GM18858 (cell line): ENCODE measurements around the gene PPP1R9B.

Experiments used
- ATAC-seq: cut with Tn5 transposase; IDR thresholded peaks from one replicate; pipeline ENCODE4 v1.9.1; 2021; ENCODE audit not compliant: unreplicated experiment

PPP1R9B gene

GRCh38 chr17:50128441-50129352 lies 21.8 kb downstream of the PPP1R9B start:
- no peak for ATAC-seq

DNA sequence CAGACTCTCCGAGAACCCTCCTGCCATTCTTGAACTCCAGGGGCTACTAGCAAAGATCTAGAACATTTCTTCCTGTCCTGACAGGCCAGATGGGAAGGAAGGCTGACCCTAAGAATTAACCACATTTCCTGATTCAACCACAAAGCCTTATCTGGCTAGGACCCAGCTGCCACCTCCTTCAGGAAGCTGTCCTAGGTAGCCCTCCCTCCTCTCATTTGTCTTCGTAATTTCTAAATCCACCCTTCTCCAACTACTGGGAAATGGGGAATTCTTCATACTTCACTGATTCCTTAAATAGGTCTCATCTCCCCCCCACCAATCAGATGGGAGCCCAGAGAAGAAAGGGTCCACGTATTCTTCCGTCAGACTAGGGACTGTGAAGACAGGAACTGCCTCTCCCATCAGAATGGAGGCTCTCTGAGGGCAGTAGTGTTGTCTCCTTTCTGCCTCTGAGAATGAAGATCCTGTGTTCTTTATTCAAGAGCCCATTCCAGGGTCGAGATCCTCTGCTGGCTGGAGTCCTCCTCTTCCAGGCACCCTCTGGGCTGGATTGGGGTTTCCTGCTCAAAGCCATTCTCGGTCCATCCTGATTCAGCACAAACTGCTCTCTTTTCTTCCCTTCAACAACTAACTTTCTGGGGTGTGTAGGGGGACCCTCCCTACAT lies 22.6 kb downstream of the PPP1R9B start:
- no peak for ATAC-seq

- no peak for ATAC-seq
These were observed 25.0 kb downstream of the PPP1R9B start for GRCh38 chr17:50125420-50125997.

DNA sequence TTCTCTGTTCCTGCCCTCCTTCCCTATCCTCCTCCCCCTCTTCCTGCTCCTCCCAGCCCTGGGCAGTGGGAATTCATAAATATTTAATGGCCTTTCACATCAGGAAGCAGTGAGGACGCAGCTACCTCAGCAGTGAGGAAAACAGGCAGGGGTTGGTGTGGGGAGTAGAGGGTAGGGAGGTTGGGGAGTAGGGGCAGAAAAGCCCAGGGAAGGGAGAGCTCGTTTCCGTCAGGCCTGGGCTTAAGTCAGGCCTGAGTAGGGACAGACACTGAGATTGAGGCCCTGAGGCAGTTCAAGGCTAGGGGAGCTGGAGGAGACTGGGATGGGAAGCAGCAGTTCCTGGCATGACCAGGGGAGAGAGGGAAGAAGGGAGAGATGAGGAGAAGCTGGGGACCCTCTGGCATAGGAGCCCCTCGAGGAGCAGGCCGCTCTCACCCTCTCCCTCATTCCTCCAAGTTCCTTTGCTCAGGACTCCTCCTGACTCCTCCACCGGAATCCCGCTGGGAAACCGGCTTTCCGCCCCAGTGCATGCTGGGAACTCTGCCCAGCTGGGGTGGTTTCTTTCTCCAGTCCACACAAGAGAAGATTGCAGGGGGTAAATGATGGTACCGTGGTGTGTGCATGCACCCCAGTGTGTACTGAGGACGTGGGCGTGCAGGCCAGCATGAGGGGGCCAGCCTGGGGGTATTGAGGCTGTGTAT lies 26.7 kb downstream of the PPP1R9B start:
- ATAC-seq, result no peak

DNA sequence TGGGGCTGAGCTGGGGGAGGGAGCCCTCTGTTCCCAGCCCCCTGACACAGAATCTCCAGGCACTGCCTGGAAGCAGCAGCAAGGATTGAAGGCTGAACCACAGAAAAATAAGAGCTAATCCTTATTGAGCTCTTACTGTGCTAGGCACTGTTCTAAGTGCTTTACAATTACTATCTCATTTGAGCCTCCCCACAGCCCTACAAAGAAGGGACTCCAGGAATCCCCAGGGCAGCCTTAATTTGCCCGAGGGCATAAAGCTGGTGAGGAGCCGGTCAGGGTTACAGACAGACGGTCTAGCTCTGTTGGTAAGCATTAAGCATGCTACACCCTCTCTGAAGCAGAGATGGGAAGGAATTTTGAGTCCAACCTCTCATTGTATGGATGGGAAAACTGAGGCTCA lies 27.5 kb downstream of the PPP1R9B start:
- no peak for ATAC-seq

DNA sequence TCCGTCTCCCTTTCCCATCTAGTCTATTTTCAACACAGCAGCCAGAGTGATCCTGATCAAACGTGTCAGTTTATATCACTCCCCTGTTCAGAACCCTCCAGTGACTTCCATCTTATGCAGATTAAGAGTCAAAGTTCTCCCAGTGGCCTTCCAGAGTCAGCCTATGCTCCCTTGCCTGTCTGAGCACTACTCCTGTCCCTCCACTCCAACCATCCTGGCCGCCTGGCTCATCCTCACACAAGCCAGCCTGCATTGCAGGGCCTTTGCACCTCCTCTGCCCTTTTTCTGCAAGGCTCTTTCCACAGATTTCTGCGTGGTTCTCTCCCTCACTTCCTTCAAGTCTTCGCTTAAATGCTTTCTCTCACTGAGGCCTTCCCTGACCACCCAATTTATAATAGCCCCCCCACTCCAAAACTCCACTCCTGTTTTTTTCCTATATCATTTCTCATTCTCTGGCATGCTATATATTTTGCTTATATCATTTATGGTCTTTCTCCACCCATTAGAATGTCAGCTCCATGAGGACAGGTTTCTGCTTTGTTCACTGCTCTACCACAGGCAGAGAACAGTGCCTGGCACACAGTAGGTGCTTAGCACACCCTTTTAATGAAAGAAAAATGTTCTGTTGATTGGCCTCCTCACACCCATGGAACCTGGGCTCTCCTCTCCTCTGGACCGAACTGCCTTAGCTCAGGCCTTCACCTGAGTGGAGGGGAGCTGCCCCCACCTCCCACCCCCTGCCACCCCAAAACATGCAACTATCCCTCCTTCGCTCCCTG lies 29.8 kb downstream of the PPP1R9B start:
- no peak for ATAC-seq

- ATAC-seq, result no peak
These were observed 31.7 kb downstream of the PPP1R9B start for GRCh38 chr17:50118828-50119218.

DNA sequence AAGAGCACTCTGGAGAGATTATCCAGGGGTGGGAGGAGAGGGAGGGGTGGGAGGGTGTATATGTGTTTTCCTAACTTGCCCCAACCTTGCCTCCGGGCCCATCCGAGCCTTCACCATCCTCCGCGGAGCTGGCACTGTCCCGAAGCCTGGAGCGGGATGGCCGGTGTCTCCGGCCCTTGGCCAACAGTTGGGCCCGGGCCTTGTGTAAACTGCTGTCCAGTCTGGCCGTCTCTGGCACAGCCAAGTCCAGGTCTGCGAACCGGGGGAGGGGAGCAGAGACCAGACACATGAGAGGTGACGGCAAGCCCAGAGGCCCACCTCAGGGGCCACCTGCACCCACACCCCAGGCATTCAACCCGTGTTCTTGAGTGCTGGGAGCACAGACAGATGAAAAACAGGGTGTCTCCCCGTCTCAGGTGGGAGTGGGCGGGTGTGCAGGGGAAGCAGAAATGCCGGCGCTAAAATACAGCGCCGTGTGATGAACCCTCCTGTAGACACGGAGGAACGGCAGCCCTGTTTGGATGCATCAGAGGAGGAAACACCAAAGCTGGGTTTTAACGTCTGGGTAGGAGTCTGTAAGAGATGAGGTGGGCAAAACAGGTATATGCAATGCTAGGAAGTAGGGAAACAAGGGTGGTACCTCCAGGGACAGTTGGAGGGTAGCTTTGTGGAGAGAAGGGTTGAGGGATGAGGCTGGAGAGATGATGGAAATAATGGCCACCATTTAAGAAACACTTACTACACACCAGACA lies 32.2 kb downstream of the PPP1R9B start:
- ATAC-seq, result no peak

GRCh38 chr17:50117202-50118051 lies 33.0 kb downstream of the PPP1R9B start:
- ATAC-seq, result no peak

DNA sequence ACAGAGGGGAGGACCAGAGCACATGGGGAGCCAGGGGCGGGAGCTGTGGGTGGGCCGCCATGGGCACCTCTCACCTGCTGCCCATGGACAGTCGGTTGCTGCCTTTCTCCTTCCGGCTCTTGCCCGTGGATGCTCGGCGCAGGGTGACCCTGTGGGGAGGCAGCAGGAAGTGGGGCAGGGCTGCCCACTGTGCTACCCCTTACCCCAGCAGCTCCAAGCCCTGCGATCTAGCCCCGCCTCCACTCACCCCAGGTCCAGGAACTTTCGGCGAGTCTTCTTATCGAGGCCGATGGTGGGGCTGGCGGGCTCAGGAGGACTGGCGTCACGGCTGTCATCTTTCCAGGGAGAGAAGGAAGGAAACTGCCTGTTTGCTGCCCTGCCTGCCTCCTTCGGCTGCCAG lies 34.7 kb downstream of the PPP1R9B start:
- no peak for ATAC-seq

- ATAC-seq, result no peak
These were observed 35.6 kb downstream of the PPP1R9B start for GRCh38 chr17:50114849-50115357.

GRCh38 chr17:50114401-50114800 lies 36.1 kb downstream of the PPP1R9B start:
- no peak for ATAC-seq

DNA sequence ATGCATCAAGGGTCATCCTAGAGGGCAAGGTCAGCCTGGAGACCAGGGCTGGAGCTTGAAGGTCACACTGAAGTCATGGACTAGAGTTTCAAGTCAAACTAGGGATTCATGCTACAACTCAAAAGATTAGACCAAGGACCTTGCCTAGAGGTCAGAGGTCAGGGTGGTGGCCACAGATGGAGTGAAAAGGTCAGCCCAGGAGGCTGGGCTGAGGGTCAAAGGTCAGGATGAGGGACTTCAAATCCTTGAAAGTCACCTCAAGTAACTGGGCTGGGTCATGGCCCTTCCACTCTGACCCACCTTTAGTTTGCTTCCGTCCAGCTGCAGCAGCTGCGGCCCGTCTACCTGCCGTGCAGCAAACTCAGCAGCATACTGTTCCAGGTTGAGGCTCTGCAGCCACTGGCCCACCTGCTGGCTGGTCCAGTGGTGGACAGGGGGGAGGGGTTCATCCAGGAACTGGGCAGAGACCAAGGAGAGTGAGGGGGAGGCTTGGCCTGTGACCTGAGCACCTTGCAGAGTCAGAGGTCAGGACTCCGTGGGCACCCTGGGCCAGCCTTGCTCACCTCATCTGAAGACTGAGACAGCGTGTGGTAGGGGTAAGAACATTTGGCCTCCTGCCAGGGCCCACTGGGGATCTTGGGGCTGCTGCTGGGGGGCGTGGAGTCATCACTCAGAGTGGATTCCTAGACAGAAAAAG lies 36.7 kb downstream of the PPP1R9B start:
- no peak for ATAC-seq

DNA sequence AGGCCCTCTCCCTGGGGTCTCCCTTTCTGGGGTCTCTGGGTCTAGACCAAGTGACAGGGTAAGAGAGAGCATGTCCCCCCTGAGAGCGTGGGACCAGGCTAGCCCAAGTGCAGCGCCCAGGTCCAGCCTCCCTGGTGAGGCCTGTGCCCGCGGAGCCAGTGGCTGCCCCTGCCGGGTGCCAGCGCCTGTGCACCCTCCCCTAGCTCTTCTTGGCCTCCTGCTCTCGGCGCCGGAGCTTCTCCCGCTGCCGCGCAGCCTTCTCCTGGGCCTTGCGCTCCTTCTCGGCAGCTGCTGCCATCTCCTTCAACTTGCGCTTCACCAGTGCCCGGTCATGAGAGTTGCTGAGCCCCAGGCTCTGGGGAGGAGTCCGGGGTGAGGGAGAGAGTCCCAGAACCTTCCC lies 37.8 kb downstream of the PPP1R9B start:
- no peak for ATAC-seq

DNA sequence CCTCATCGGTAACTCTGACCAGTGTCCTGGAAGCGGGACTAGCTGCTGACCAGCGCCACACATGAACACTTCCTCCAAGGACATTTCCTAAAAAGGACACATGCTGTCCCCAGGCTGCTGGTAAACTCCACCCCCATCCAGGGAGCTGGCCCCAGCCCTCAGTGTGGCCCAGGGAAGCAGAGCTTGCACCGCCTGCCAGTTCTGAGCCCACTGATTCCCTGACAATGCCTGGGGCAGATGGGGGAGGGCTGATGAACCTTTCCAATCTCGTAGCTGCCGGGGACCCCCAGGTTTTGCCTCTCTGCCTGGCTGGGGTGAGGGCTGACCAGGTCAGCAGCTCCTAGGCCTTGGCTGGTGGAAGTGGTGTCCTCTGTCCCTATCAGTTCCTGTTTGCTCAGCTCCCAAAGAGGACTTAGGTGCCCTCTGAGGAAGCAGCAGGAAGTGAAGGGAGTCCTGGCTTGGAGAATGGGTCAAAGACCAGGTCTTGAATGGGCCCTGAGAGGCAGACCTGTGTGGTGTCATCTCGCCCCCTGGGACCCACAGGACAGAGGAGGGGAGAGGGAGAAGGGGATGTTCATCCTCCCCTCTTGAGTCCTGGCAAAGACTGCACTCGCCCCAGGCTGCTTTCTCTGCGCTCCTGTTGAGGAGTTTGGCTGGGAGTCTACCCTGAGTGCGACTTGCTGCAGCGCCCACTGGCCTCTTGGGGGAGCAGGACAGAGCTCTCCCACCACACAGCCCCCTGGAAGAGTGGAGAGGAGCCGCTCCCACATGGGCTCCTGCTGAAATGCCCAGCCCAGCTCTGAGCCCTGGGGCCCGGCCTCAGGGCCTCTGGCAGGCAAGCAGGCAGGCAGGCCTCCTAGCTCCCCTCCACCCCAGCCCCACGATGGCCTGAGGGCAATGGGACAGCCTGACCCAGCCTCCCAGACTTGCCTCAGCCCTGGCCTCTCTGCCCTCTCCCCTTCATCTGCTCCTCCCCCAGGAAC lies 38.5 kb downstream of the PPP1R9B start:
- ATAC-seq, result no peak

DNA sequence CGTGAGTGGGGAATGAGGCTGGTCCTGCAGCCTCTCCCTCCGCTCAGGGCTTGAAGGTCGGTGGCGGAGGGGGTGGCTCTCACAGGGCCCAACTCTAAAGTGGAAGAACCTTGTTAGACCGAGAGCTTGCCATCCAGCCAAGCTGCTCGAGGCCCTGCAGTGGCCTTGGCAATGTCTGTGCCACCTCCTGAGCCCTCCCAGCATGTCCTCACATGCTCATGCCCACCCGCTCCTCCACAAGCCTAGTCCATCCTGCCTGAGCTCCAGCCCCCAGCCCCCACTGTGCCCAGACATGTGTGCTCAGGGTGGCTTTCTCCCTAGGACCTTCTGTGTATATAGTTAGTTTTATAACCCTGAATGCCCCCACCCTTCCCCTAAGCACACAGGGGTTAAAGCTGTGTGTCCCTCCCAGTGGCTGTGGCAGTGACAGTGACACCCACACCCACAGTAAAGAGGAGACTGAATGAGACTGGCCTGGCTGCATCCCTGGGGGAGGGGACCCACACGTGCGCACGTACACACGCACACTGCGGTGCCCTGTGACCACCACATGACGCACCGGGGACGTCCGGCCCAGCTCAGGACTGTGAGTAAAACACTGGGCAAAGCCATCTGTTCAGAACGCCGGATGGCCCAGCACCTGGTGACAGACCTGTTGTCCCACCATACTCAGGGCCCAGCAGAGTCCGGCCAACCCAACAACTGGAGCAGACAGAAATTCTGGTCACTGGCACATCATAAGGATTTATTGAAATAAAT lies 39.7 kb downstream of the PPP1R9B start:
- no peak for ATAC-seq
